ENCODE measurements around the gene AIF1. TPM values are rescaled to one million over a fixed set of nuclear protein-coding genes. Genes with fewer than 3 reads are reported as not detected.

Gene AIF1
- total and polyA plus RNA-seq, 2 experiments from 2014 or later: 13.3 to 33.7 TPM

- Mint-ChIP-seq H3K27ac (no peak overlapping the region), H3K4me1 (no peaks in the 10 kb centered on the region), H3K4me3 (no peak overlapping the region; the same call in 2 of the 3 replicates), H3K36me3 (ENCODE audit: low read depth) (peaks cover 86% of the 10 kb centered on the region), H3K9me3 (no peaks in the 10 kb centered on the region), H3K27me3 (ENCODE audit: insufficient read depth, low read depth, poor library complexity) (peaks cover 6% of the 10 kb centered on the region)
- Histone ChIP-seq H3F3A (replicated peaks; ENCODE audit: low read depth) (peaks cover 55% of the 10 kb centered on the region), H3K79me2 (replicated peaks; ENCODE audit: insufficient read depth) (no peaks in the 10 kb centered on the region), H3K27ac (ENCODE audit: low read depth) (peak overlapping the region; percentile 80), H3K9me2 (ENCODE audit: insufficient read depth) (no peaks in the 10 kb centered on the region), H3K27me3 (ENCODE audit: insufficient read depth) (no peaks in the 10 kb centered on the region), H3K4me3 (no peak overlapping the region), H2AFZ (no peak overlapping the region), H3K4me1 (ENCODE audit: insufficient read depth) (no peaks in the 10 kb centered on the region), H3K36me3 (ENCODE audit: insufficient read depth) (peaks cover 54% of the 10 kb centered on the region), H3K4me2 (no peak overlapping the region), H4K20me1 (replicated peaks; ENCODE audit: insufficient read depth) (peaks cover 25% of the 10 kb centered on the region)
- DNase-seq (ENCODE audit: low spot score): no peak
- no peak for ATAC-seq
- TF ChIP-seq EZH2 (IDR thresholded peaks at IDR 0.05; ENCODE audit: low read depth, unreplicated experiment) (no peak), ZNF331 (CRISPR knock-in tag; IDR thresholded peaks at IDR 0.05; ENCODE audit: low read depth) (no peak), ZNF462 (CRISPR knock-in tag; IDR thresholded peaks at IDR 0.05) (no peak), EZH2phosphoT487 (IDR thresholded peaks at IDR 0.05; ENCODE audit: unreplicated experiment) (no peak), JUNB (IDR thresholded peaks at IDR 0.05; ENCODE audit: unreplicated experiment) (no peak), NANOG (IDR thresholded peaks at IDR 0.05; ENCODE audit: borderline replicate concordance) (no peak), REST (IDR thresholded peaks at IDR 0.05; ENCODE audit: unreplicated experiment) (no peak), CTCF (conservative IDR thresholded peaks at IDR 0.05; ENCODE audit: low read depth in 2 of 2) (no peak), STAT1 (IDR thresholded peaks at IDR 0.05; ENCODE audit: unreplicated experiment) (no peak), CREB1 (CRISPR knock-in tag; IDR thresholded peaks at IDR 0.05; ENCODE audit: low read depth) (no peak), ZNF114 (CRISPR knock-in tag; IDR thresholded peaks at IDR 0.05) (no peak), ETS1 (IDR thresholded peaks at IDR 0.05) (no peak), POLR2AphosphoS5 (IDR thresholded peaks at IDR 0.05; ENCODE audit: low read depth) (no peak)
Measured at GRCh38 chr6:31639043-31639442, 24.0 kb downstream of the AIF1 start.
